ENCODE measurements around the gene TLR9. TPM values are rescaled to one million over a fixed set of nuclear protein-coding genes. Genes with fewer than 3 reads are reported as not detected.

Gene TLR9
- total RNA-seq, 2 experiments from 2014 or later = 0.23 to 0.50 TPM

DNA sequence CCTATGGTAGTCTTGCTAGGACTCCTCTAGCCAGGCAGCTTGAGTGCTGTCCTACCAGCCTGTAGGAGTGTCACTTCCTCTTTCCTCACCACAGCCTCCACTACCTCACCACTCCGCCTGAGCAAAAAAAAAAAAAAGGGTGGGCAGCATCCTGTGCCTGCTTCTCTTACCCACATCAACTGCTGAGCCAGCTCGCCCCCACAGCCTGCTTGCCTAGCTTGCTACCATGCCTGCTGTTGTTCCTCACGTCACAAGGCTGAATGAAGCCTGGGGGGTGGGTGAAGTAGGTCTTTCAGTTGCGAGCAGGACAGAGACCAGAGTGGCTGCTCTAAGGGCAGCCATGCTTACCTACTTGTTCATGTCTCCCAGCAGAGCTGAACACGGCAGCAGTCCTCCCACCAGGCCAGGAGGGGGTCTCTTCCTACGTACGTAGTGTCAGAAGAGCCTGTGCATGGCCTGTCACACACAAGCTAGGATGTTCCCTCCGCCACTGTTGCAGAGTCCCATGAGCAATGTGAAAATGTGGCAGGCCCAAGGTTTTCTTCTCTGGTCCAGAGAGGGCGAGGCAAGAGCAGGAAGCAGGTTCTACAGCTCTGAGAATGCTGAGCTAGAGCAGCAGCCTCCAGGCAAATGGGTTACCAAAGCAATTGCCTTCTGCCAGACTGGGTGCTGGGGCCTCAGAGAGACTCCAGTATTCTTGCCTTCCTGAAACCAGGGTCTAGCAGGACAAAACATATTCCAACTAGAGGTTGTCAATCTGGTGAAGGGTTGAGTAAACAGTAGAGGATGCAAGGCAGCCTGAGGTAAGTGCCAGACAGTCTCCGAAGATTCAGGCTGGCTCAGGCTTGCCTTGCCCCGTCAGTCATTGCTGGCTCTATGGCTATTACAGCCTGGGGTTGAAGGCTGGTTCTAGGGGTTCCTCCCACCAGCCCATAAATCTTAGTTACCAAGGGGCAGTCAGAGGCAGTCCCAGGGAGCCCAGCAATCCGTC is 28.2 kb upstream of the TLR9 start:
- CTCF ChIA-PET = interaction anchor here (0.6 to 4.2 kb wide), 13 partner anchors 8 to 85 kb away, joined by 3 to 31 read pairs (median 4); partner anchors contain the start of genes TWF2 and WDR82
- POLR2A ChIA-PET = interaction anchor here (0.6 to 19.3 kb wide), 16 partner anchors 8 to 1661 kb away, joined by 3 to 246 read pairs (median 4); partner anchors contain the start of genes PPM1M, TLR9, TWF2 and WDR82

DNA sequence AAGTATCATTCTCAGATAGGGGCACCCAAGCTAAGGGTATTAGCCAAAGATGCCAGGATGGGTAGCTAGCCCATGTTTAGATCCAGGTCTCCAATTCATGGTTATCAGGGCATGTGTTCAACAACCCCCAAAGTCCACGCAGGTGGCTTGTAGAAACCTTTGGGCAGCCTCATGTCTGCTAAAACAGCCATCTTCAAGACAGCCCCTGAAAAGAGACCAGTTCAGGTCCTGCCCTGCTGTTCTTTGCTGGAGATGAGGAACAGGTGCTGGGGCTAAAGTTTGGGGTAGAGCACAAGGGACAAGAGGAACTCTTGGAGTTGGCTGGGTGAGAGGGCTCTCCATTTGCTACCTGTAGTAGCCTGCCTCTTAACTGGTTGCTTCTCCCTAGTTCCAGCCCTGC is 24.7 kb upstream of the TLR9 start:
- CTCF ChIA-PET = interaction anchor here (1.3 kb wide), 1 partner anchor 10 kb away, joined by 6 read pairs; no protein-coding TSS in a partner anchor
- POLR2A ChIA-PET = interaction anchor here (1.0 to 19.3 kb wide), 3 partner anchors 10 to 30 kb away, joined by 3 to 246 read pairs (median 7); partner anchors contain the start of gene WDR82

DNA sequence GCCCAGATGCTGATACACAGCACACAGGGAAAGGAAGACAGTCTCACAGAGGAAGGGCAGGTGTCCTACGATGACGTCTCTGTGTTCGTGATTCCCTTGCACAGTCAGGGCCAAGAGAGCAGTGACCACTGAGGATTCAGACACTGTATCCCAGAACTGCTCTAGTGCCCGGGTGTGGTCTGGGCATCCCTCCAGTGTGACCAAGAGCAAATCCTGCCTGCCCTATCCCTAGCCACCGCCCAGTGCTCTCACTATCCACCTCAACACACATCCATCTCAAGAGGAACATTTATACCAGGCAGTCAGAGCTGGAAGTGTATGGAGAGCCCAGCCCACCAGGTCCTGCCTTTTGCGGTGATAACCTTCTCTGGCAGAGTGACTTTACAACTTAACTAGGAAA is 24.2 kb upstream of the TLR9 start:
- POLR2A ChIA-PET = interaction anchor here (19.3 kb wide), 1 partner anchor 30 kb away, joined by 246 read pairs; the partner anchor contains the start of gene WDR82

DNA sequence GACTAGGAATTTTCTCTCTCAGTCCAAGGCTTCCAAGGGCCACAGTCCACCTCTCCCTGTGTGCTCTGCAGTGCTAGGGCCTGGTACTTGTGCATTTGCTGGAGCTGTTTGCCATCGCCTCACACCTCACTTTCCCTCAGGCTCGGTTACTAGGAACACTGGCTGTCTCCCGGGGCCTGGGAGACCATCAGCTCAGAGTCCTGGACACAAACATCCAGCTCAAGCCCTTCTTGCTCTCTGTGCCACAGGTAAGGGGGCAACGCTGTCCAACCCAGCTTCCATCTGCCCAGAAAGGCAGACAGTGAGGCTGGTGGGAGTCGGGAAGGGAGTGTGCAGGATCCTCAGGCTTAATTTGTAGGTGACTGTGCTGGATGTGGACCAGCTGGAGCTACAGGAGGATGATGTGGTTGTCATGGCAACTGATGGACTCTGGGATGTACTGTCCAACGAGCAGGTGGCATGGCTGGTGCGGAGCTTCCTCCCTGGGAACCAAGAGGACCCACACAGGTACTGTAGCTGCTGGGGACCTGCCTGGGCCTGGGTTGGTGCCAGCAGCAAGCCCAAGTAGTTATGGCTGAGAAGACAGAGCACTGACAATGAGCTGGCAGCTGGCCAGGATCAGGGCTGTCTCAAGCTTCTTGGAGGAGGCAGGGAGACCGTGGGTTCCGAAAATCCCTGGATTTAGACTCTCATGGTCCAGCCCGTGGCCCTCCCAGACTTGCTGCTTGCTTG is 23.5 kb upstream of the TLR9 start:
- POLR2A ChIA-PET = interaction anchor here (0.7 to 19.3 kb wide), 3 partner anchors 9 to 31 kb away, joined by 3 to 246 read pairs (median 4); partner anchors contain the start of genes TWF2 and WDR82
- CTCF ChIA-PET = interaction anchor here (0.6 to 1.6 kb wide), 7 partner anchors 9 to 85 kb away, joined by 3 to 6 read pairs (median 5); no protein-coding TSS in a partner anchor

More for the DNA sequence above, 24.2 kb upstream of the TLR9 start:
- CTCF ChIA-PET = interaction anchor here (0.6 to 1.6 kb wide), 4 partner anchors 9 to 86 kb away, joined by 3 to 6 read pairs (median 4); no protein-coding TSS in a partner anchor

DNA sequence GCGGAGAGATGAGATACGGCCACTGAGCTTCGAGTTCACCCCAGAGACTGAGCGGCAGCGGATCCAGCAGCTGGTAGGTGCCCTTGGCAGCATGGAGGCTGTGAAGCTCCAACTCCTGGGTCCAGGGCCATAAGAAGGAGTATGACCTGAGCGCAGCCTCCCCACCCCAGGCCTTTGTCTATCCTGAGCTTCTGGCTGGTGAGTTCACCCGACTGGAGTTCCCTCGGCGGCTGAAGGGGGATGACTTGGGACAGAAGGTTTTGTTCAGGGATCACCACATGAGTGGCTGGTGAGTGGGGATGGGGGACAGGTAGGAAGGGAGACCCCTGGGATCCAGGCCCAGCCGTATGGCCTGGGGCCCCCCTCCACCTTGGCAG is 22.7 kb upstream of the TLR9 start:
- ChIA-PET POLR2A (interaction anchor here (0.6 to 19.3 kb wide), 4 partner anchors 8 to 33 kb away, joined by 3 to 246 read pairs (median 4); partner anchors contain the start of genes TWF2 and WDR82), CTCF (interaction anchor here (0.8 to 1.6 kb wide), 6 partner anchors 12 to 91 kb away, joined by 3 to 6 read pairs (median 4); partner anchors contain the start of gene WDR82)

DNA sequence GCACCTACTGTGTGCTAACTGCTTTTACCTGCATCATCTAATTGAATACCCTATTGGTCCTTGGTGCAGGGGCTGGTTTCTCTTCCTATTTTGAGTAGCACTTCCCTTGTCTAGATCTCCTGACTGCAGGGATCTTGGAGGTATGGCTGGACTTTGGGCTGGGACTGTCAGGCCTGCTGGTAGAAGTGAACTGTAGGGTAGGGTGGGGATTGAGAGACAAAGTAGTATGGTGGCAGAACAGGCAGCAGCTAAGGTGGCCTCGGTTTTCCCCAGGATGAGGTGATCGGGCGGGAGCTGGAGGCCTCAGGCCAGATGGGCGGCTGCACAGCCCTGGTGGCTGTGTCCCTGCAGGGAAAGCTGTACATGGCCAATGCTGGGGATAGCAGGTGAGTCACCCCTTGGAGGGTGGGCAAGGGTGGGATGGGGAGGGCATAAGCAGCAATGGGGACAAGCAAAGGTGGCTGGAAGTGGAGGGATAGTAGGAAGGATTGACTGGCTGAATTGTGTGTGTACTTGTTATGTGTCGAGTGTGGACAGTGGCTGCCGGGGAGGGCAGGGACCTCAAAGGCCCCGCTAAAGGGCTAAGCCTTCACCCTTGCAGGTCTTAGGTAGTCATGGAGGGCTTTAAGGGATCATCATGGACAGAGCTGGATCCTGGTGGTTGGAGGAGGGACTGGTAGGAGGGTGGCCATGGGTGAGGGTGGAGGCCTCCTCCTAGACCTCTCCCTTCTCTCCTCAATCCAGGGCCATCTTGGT is 22.1 kb upstream of the TLR9 start:
- CTCF ChIA-PET = interaction anchor here (0.8 to 7.8 kb wide), 7 partner anchors 12 to 91 kb away, joined by 3 to 60 read pairs (median 5); partner anchors contain the start of gene WDR82

DNA sequence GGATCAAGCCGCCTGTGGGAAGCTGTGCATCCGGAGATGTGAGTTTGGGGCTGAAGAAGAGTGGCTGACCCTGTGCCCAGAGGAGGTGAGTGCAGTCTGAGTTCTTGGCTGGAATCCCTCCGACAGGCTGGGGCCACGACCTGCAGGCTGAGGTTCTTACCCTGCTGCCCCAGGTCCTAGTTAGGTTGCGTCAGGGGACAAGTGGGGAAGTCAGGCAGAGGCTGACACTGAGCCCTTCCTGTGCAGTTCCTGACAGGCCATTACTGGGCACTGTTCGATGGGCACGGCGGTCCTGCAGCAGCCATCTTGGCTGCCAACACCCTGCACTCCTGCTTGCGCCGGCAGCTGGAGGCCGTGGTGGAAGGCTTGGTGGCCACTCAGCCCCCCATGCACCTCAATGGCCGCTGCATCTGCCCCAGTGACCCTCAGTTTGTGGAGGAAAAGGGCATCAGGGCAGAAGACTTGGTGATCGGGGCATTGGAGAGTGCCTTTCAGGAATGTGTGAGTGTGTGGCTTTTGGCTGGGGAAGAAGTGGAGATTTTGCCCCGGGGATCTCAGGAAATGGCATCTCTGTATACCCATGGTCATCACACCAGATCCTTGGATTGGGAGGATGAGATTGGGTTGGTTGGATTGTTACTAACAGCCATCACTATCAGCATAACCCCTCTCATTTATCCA is 21.4 kb upstream of the TLR9 start:
- ChIA-PET POLR2A (interaction anchor here (0.8 to 19.3 kb wide), 3 partner anchors 10 to 33 kb away, joined by 3 to 246 read pairs (median 3); partner anchors contain the start of gene WDR82), CTCF (interaction anchor here (0.9 to 7.8 kb wide), 5 partner anchors 8 to 32 kb away, joined by 3 to 60 read pairs (median 3); partner anchors contain the start of gene WDR82)

More for the DNA sequence above, 22.1 kb upstream of the TLR9 start:
- POLR2A ChIA-PET = interaction anchor here (0.6 to 19.3 kb wide), 3 partner anchors 9 to 32 kb away, joined by 3 to 246 read pairs (median 4); partner anchors contain the start of genes TWF2 and WDR82

DNA sequence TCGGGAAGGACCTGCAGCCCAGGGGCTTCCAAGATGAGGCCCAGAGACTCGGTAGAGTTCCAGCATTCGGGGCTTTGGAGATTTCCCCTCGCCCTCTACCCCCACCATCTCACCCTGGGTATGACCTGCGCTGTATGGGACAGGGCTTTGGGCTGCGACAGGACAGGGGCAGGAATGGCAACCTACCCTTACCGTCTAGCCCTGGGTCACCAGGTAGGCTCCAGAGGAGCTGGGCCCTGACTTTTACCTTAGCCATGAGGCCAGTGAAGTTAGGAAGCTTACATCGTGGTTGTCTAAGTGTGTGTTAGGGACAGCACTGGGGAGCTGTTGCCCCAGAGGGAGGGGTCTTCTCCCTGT is 20.8 kb upstream of the TLR9 start:
- ChIA-PET POLR2A (interaction anchor here (0.8 to 19.3 kb wide), 5 partner anchors 8 to 34 kb away, joined by 3 to 246 read pairs (median 4); partner anchors contain the start of gene WDR82), CTCF (interaction anchor here (0.9 to 7.8 kb wide), 5 partner anchors 8 to 33 kb away, joined by 3 to 60 read pairs (median 3); partner anchors contain the start of gene WDR82)

DNA sequence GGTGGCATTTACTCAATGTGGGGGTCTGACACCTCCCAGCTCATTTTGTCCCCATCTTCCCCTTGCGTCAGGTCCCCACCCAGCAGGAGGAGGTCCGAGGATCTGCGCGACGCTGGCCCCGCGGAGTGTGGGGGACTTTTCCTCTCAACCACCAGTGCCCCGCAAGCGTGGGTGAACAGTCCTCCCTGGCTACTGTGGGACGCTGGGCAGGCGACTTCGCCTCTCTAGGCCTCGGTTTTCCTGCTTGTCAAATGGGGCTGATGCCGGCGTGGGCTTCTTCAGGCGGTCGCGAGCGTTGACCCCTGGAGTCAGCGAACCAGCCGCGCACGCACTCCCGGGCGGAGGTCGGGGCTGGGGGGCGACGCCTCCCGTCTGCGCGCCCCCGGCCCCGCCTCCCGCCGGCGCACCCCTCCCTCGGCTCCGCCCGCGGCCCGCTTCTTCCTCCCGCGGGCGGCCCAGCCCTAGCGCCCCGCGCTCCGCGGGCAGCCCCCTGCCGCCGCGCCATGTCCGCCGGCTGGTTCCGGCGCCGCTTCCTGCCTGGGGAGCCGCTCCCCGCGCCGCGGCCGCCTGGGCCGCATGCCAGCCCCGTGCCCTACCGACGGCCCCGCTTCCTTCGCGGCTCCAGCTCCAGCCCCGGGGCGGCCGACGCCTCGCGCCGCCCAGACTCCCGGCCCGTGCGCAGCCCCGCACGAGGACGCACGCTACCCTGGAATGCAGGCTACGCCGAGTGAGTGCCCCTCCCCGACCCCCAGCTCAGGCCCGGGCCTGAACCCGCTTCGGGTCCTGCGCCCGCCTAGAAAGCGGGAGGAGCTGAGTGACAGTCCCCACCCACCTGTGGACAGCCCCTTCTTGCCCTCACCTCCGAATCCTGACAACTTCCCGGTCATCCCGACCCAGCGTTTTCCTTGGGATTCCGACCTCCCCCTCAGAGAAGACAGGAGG is 20.1 kb upstream of the TLR9 start, which contains the start of gene PPM1M:
TSS of gene PPM1M (plus strand) at position 438 of the 942 bp plus-strand sequence. CDS start at position 504, 66 bp downstream.
- CTCF ChIA-PET = interaction anchor here (0.9 to 7.8 kb wide), 4 partner anchors 7 to 33 kb away, joined by 3 to 60 read pairs (median 10); partner anchors contain the start of gene WDR82
- POLR2A ChIA-PET = interaction anchor here (0.8 to 19.3 kb wide), 6 partner anchors 8 to 34 kb away, joined by 3 to 246 read pairs (median 4); partner anchors contain the start of gene WDR82

DNA sequence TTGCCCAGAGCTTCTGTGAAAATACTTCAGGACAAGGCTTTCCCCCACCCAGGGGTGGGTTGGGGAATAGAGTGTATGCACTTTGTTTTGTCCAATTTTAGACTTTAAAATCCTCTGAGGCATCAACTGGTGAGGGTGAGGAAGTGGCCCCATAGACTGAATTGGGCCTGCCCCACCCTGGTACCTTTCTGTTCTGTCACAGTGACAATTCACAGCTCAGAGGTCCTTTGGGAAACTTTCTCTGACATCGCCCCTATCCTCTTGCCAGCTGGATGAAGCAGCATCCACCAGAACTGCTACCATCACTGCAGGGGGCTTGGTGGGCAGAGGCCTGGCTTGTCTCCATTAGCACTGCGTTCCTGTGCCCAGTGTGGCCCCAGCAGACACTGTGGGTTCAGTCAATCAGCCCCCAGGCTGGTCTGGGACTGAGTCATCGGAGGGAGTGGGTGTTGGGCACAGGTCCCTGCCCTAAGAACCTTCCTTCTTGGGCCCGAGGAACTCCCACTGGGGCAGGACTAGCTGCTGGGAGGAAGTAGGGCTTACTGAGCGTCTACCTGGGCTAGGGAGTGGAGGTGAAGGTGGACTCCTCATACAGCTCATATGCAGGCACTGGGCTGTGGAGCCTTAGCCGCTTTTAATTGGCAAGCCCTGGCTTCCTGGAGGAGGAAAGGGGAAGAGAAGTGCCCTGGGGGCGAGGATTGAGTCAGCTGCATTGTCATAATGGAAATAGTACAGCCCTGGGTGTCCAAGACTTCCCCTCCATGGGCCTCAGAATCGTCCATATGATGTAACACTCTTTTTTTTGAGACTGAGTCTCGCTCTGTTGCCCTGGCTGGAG is 18.6 kb upstream of the TLR9 start:
- ChIA-PET POLR2A (interaction anchor here (0.6 to 19.3 kb wide), 4 partner anchors 9 to 36 kb away, joined by 3 to 246 read pairs (median 14); partner anchors contain the start of gene WDR82), CTCF (interaction anchor here (2.8 to 7.8 kb wide), 4 partner anchors 9 to 35 kb away, joined by 9 to 60 read pairs (median 18); partner anchors contain the start of gene WDR82)

DNA sequence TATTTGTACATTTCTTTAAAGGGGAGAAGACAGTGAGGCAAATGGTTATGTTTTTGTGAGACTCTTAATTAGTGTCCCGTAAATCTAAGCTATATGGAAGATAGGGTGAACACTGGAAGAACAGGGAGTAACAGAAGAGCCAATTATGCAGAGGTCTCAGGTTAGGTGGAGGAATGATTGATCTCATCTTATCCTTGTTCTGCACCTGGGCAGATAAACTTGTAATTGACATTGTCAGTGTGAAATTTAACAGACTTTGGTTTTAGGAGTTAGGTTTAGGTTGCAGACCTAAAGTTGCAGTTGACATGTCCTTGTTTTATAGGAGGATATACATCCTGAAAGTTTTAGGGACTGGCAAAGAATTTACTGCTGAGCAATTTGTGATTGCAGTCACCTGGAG is 16.6 kb upstream of the TLR9 start:
- ChIA-PET CTCF (interaction anchor here (1.8 to 7.8 kb wide), 4 partner anchors 11 to 37 kb away, joined by 6 to 60 read pairs (median 21); partner anchors contain the start of gene WDR82), POLR2A (interaction anchor here (1.2 to 19.3 kb wide), 3 partner anchors 17 to 38 kb away, joined by 3 to 246 read pairs (median 5); partner anchors contain the start of gene WDR82)

DNA sequence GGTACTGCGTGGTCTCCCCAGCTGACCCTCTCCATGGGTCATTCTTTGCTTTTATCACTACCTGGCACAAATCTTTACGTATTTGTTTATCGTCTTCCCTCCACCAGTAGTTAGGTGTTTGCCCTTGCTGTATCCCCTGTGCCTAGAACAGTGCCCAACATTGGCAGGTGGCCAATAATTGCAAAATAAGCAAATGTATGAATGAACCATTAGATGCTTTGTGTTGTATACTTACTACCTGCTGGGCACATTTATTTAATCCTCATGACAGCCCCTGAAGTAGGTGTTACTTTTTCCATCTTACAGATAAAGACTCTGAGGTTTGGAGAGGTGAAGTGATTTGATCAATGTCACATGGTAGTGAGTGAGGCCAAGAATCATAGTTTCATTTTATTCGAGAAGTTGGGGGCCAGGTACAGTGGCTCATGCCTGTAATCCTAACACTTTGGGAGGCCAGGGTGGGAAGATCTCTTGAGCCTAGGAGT is 15.5 kb upstream of the TLR9 start:
- POLR2A ChIA-PET = interaction anchor here (0.6 to 19.3 kb wide), 13 partner anchors 8 to 1673 kb away, joined by 3 to 246 read pairs (median 5); partner anchors contain the start of genes C3orf18, GLYCTK, POC1A and WDR82
- CTCF ChIA-PET = interaction anchor here (0.6 to 7.8 kb wide), 7 partner anchors 9 to 171 kb away, joined by 3 to 60 read pairs (median 18); partner anchors contain the start of gene WDR82

DNA sequence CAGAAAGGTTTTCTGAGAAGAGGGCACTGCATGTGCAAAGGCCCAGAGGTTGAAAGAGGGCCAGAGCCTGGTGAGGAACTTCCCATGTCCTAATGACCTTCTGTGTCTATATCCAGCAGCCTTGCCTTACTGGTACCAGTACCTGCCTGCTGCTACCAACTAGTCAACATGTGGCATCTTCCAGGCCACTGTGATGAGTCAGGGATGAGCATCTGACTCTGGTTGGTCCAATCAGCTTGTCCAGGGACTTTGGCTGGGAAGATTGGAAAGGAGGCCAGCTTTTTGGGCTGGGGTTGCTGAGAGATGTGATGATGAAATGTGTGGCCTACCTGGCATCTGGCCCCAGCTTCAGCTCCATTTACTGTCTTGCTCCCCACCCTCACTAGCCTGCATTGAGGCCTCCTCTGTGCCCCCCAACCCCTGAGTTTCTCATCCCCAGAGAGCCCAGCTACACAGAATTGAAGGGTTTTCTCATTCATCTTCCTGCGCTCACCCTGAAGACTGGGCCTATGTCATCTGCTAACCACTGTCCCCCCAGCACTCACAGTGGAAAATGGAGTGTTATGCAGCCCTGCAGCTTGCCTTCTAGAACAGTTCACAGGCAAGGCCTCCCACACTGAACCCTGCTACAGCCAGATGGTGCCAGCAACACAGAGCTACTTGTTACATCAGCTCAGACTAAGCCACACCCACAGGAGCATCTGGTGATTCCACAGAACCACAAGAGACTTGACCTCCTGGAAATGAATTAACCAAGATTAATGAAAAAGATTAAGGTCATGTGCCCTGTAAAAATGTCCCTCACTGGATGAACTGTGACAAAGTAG is 14.8 kb upstream of the TLR9 start:
- ChIA-PET POLR2A (interaction anchor here (0.6 to 19.3 kb wide), 12 partner anchors 8 to 86 kb away, joined by 3 to 246 read pairs (median 6); partner anchors contain the start of genes GLYCTK, POC1A and WDR82), CTCF (interaction anchor here (0.6 to 7.8 kb wide), 7 partner anchors 9 to 172 kb away, joined by 3 to 60 read pairs (median 18); partner anchors contain the start of gene WDR82)

Measured in activated CD8-positive, alpha-beta memory T cell treated with anti-CD3 and anti-CD28 coated beads for 36 hours (primary cell).